ENCODE measurements around the gene LRRC37B. TPM values are rescaled to one million over a fixed set of nuclear protein-coding genes. Genes with fewer than 3 reads are reported as not detected.

LRRC37B gene
- total and polyA plus RNA-seq, 4 donors = 8.1 to 38.9 (median 16.4) TPM

DNA sequence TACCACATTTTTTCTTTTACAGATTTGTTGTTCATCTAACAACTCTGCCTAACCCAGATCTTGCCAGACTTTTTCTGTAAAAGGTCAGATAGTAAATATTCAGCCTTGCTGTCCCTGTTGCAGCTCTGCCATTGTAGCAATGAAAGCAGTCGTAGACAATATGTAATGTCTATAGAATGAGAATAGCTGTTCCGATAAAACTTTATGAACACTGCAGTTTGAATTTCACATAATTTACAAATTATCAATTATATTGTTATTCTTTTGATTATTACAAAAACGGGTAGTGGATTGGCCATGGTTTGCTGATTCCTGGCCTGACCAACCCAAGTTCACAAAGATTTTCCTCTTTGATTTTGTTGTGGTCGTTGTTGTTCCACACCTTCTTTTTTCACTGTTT lies 2.9 kb downstream of the LRRC37B start:
- Histone ChIP-seq H3K27ac (ENCODE audit: low read depth in 1 of 2, low read length in 1 of 2) (no peak overlapping the region), H3K9ac (ENCODE audit: insufficient read depth in 1 of 2, low read length in 2 of 2) (no peak overlapping the region), H3K36me3 (ENCODE audit: control insufficient read depth in 4 of 4, insufficient read depth in 4 of 4, low read length in 4 of 4) (no peaks in the 10 kb centered on the region), H3K4me1 (ENCODE audit: control insufficient read depth in 5 of 5, insufficient read depth in 5 of 5, low read length in 5 of 5) (peaks cover 0 to 12% (median 3%) of the 10 kb centered on the region in 5 donors), H3K27me3 (ENCODE audit: control insufficient read depth in 3 of 3, insufficient read depth in 3 of 3, low read length in 2 of 3) (no peaks in the 10 kb centered on the region), H3K4me3 (no peak overlapping the region), H3K9me3 (ENCODE audit: control insufficient read depth in 4 of 4, insufficient read depth in 3 of 4, low read length in 3 of 4) (no peaks in the 10 kb centered on the region)
- TF ChIP-seq, protein P1, sequence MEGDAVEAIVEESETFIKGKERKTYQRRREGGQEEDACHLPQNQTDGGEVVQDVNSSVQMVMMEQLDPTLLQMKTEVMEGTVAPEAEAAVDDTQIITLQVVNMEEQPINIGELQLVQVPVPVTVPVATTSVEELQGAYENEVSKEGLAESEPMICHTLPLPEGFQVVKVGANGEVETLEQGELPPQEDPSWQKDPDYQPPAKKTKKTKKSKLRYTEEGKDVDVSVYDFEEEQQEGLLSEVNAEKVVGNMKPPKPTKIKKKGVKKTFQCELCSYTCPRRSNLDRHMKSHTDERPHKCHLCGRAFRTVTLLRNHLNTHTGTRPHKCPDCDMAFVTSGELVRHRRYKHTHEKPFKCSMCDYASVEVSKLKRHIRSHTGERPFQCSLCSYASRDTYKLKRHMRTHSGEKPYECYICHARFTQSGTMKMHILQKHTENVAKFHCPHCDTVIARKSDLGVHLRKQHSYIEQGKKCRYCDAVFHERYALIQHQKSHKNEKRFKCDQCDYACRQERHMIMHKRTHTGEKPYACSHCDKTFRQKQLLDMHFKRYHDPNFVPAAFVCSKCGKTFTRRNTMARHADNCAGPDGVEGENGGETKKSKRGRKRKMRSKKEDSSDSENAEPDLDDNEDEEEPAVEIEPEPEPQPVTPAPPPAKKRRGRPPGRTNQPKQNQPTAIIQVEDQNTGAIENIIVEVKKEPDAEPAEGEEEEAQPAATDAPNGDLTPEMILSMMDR (IDR thresholded peaks at IDR 0.05; ENCODE audit: control extremely low read depth, extremely low read depth) = no peak
- 76 to 89% methylated on average over 4 of the region's 4 CpGs for WGBS, 2 donors
- ATAC-seq (ENCODE audit: insufficient read depth, low FRiP score) = no peak
- no peak for DNase-seq

DNA sequence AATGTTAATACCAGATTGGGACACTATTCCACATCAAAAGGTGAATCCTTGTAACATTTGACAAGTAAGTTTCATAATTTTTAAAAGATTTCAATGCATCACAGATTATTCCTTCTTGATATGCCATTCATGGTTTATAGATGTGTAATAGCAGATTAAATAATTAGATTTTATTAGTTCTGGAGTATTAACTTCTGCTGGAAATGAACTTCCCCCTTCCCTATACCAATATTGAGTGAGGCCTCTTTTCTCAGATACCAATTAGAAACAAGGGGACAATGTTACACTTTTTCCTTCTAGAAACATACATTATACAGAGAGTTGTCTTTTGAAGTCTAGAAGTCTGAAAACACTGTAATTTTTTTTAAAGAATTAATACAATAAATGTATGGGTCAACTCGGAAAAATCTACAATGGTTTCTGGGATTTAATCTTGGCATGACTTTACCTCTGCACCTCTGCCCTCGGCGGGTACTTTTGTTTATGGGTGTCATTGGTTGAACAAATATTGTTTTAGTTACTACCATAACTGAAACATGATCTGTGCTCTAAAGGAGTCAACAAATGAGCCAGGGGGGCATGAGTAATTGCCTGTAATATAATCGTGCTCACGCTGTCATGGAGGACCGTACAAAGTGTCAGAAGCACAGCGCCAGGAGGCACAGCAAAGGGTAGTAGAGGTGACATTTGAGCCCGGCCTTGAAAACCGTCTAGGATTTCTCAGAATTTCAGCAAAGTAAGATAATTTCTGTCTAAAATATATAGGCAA lies 8.2 kb downstream of the LRRC37B start:
- no peak overlapping the region for H3K27ac ChIP-seq (ENCODE audit: low read depth in 1 of 2, low read length in 1 of 2)
- ATAC-seq (ENCODE audit: insufficient read depth, low FRiP score) (no peak), DNase-seq (no peak)
- WGBS, 2 donors = 81 to 83% methylated on average over 9 of the region's 9 CpGs
- H3K9ac ChIP-seq (ENCODE audit: insufficient read depth in 1 of 2, low read length in 2 of 2) = no peak overlapping the region
- TF ChIP-seq, protein P1 (IDR thresholded peaks at IDR 0.05; ENCODE audit: control extremely low read depth, extremely low read depth) = no peak
- H3K36me3 ChIP-seq (ENCODE audit: control insufficient read depth in 4 of 4, insufficient read depth in 4 of 4, low read length in 4 of 4) = peaks cover 0 to 5% (median 3%) of the 10 kb centered on the region in 4 donors
- H3K4me1 ChIP-seq (ENCODE audit: control insufficient read depth in 5 of 5, insufficient read depth in 5 of 5, low read length in 5 of 5) = peaks cover 0 to 2% (median 0%) of the 10 kb centered on the region in 5 donors
- H3K9me3 ChIP-seq (ENCODE audit: control insufficient read depth in 4 of 4, insufficient read depth in 3 of 4, low read length in 3 of 4) = no peaks in the 10 kb centered on the region
- H3K4me3 ChIP-seq = no peak overlapping the region
- no peaks in the 10 kb centered on the region for H3K27me3 ChIP-seq (ENCODE audit: control insufficient read depth in 3 of 3, insufficient read depth in 3 of 3, low read length in 2 of 3)

DNA sequence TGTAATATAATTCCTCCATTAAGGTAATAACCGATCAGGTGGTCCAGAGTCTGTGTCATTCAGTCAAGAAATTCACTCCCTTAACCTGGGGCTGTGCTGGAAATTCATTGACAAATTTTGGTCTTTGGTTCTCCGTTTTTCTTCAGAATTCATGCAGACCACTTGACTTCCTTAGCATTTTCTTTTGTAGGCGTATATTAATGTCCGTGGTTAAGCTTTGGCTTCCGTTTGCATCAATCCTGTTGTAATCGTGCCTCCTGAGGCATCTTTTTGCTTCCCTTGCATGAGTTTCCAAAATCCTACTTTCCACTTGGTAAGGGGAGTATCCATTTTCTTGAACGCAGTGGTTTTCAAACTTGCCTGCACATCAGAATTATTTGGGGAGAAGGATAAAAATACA lies 9.0 kb downstream of the LRRC37B start:
- ATAC-seq (ENCODE audit: insufficient read depth, low FRiP score) (no peak), DNase-seq (no peak)
- H3K4me3 ChIP-seq = no peak overlapping the region
- H3K27ac ChIP-seq (ENCODE audit: low read depth in 1 of 2, low read length in 1 of 2) = no peak overlapping the region
- H3K9me3 ChIP-seq (ENCODE audit: control insufficient read depth in 4 of 4, insufficient read depth in 3 of 4, low read length in 3 of 4) = no peaks in the 10 kb centered on the region
- H3K4me1 ChIP-seq (ENCODE audit: control insufficient read depth in 5 of 5, insufficient read depth in 5 of 5, low read length in 5 of 5) = peaks cover 0 to 2% (median 0%) of the 10 kb centered on the region in 5 donors
- TF ChIP-seq, protein P1 (IDR thresholded peaks at IDR 0.05; ENCODE audit: control extremely low read depth, extremely low read depth) = no peak
- 32 to 73% methylated on average over 7 of the region's 7 CpGs for WGBS, 2 donors
- no peak overlapping the region for H3K9ac ChIP-seq (ENCODE audit: insufficient read depth in 1 of 2, low read length in 2 of 2)
- peaks cover 0 to 5% (median 3%) of the 10 kb centered on the region in 4 donors for H3K36me3 ChIP-seq (ENCODE audit: control insufficient read depth in 4 of 4, insufficient read depth in 4 of 4, low read length in 4 of 4)
- no peaks in the 10 kb centered on the region for H3K27me3 ChIP-seq (ENCODE audit: control insufficient read depth in 3 of 3, insufficient read depth in 3 of 3, low read length in 2 of 3)
